ENCODE data around the gene CYP3A5. TPM values are rescaled to one million over a fixed set of nuclear protein-coding genes. Genes with fewer than 3 reads are reported as not detected.

CYP3A5 gene
- total RNA-seq, 1 donor = not detected

GRCh38 chr7:99616359-99617191, 63.2 kb downstream of the CYP3A5 start, which contains the start of gene ZSCAN25:
Gene ZSCAN25, plus strand, starts transcription at chr7:99616946. Its CDS starts 2,661 bp downstream, at chr7:99619607.
- DNase-seq (ENCODE audit: low read depth in 2 of 3, low spot score in 2 of 3) = peak; percentile 72 to 94 (median 89)

- no peak for DNase-seq (ENCODE audit: low read depth in 2 of 3, low spot score in 2 of 3)
Measured at GRCh38 chr7:99615989-99616358, 63.8 kb downstream of the CYP3A5 start.

GRCh38 chr7:99614495-99614894, 65.3 kb downstream of the CYP3A5 start:
- DNase-seq (ENCODE audit: low read depth in 2 of 3, low spot score in 2 of 3) = no peak

- no peak for DNase-seq (ENCODE audit: low read depth in 2 of 3, low spot score in 2 of 3)
Measured at GRCh38 chr7:99607548-99607947, 72.2 kb downstream of the CYP3A5 start.

GRCh38 chr7:99606531-99606930, 73.3 kb downstream of the CYP3A5 start:
- no peak for DNase-seq (ENCODE audit: low read depth in 2 of 3, low spot score in 2 of 3)

GRCh38 chr7:99605527-99605926, 74.3 kb downstream of the CYP3A5 start:
- no peak for DNase-seq (ENCODE audit: low read depth in 2 of 3, low spot score in 2 of 3)

GRCh38 chr7:99601656-99602310, 78.0 kb downstream of the CYP3A5 start:
- DNase-seq (ENCODE audit: low read depth in 2 of 3, low spot score in 2 of 3) = no peak

- no peak for DNase-seq (ENCODE audit: low read depth in 2 of 3, low spot score in 2 of 3)
Measured at GRCh38 chr7:99599836-99600235, 80.0 kb downstream of the CYP3A5 start.

Small RNA genes within 50 kb of the gene (small RNA-seq; reads per million reads assigned to genes)
- gene CYP3A51P (not detected), gene CYP3A7-CYP3A51P (not detected)

Other genes starting within 250 kb of the CYP3A5 start
- 8.9 TPM for gene PTCD1, start 241.2 kb downstream of the CYP3A5 start, total RNA-seq
- 41.5 TPM for gene CPSF4, start 241.1 kb downstream of the CYP3A5 start, total RNA-seq
- gene ATP5MF, start 213.8 kb downstream of the CYP3A5 start, total RNA-seq = 334 TPM
- gene ZNF789, start 207.1 kb downstream of the CYP3A5 start, total RNA-seq = 10.0 TPM
- gene ZNF394, start 179.7 kb downstream of the CYP3A5 start, total RNA-seq = 61.4 TPM
- 6.5 TPM for gene ZKSCAN5, start 175.3 kb downstream of the CYP3A5 start, total RNA-seq
- gene FAM200A, start 127.9 kb downstream of the CYP3A5 start, total RNA-seq = 3.2 TPM
- gene ZNF655, start 121.4 kb downstream of the CYP3A5 start, total RNA-seq = 44.2 TPM
- 0.54 TPM for gene TMEM225B, start 81.7 kb downstream of the CYP3A5 start, total RNA-seq
- 17.5 TPM for gene ZSCAN25, start 63.0 kb downstream of the CYP3A5 start, total RNA-seq
- gene CYP3A7, start 55.2 kb upstream of the CYP3A5 start, total RNA-seq = not detected
- gene CYP3A4, start 104.2 kb upstream of the CYP3A5 start, total RNA-seq = not detected
- gene CYP3A43, start 148.0 kb upstream of the CYP3A5 start, total RNA-seq = not detected
- 0.27 TPM for gene OR2AE1, start 197.0 kb upstream of the CYP3A5 start, total RNA-seq
- gene TRIM4, start 239.5 kb upstream of the CYP3A5 start, total RNA-seq = 24.8 TPM
- gene GJC3, start 249.6 kb upstream of the CYP3A5 start, total RNA-seq = 0.54 TPM

All from hematopoietic multipotent progenitor cell (in vitro differentiated cells).